H9 (cell line): ENCODE results near the gene TEX264. TPM values are rescaled to one million over a fixed set of nuclear protein-coding genes. Genes with fewer than 3 reads are reported as not detected.

Source experiments
- DNase-seq: peaks from one replicate; pipeline ENCODE4 v3.0.0-alpha.2; 2017
- H2AFZ ChIP-seq: one replicate; pipeline ENCODE4 v1.6.1; 2013; ENCODE audit warnings: mild to moderate bottlenecking, low read length, control low read depth, moderate library complexity
- H2AK5ac ChIP-seq: 2 replicates; pipeline ENCODE4 v1.6.1; 2013; ENCODE audit warnings: low read length, control low read depth, mixed read lengths; ENCODE audit not compliant: insufficient read length
- H2BK120ac ChIP-seq: one replicate; pipeline ENCODE4 v1.6.1; 2013; ENCODE audit warnings: low read depth, mild to moderate bottlenecking, low read length, control low read depth, inconsistent platforms; ENCODE audit not compliant: poor library complexity, severe bottlenecking
- H2BK12ac ChIP-seq: 2 replicates; pipeline ENCODE4 v1.6.1; 2013; ENCODE audit warnings: low read length, control low read depth, mixed read lengths, low read depth; ENCODE audit not compliant: insufficient read length
- H2BK15ac ChIP-seq: 2 replicates; pipeline ENCODE4 v1.6.1; 2013; ENCODE audit warnings: low read depth, low read length, control low read depth
- H2BK20ac ChIP-seq: one replicate; pipeline ENCODE4 v1.6.1; 2013; ENCODE audit warnings: low read depth, mild to moderate bottlenecking, low read length, control low read depth, inconsistent platforms; ENCODE audit not compliant: poor library complexity, severe bottlenecking
- H2BK5ac ChIP-seq: 2 replicates; pipeline ENCODE4 v1.6.1; 2013; ENCODE audit warnings: low read length, control low read depth, mixed read lengths; ENCODE audit not compliant: insufficient read length
- H3K14ac ChIP-seq: 2 replicates; pipeline ENCODE4 v1.6.1; 2013; ENCODE audit warnings: low read length, control low read depth; ENCODE audit not compliant: insufficient read depth
- H3K18ac ChIP-seq: 2 replicates; pipeline ENCODE4 v1.6.1; 2013; ENCODE audit warnings: low read depth, mild to moderate bottlenecking, mixed read lengths, low read length, control low read depth; ENCODE audit not compliant: insufficient read length
- H3K23ac ChIP-seq: 2 replicates; pipeline ENCODE4 v1.6.1; 2013; ENCODE audit warnings: low read length, control low read depth, mixed read lengths, low read depth; ENCODE audit not compliant: insufficient read length
- H3K23me2 ChIP-seq: 2 replicates; pipeline ENCODE4 v1.6.1; 2013; ENCODE audit warnings: low read depth, mild to moderate bottlenecking, mixed read lengths, low read length, control low read depth; ENCODE audit not compliant: insufficient read length, poor library complexity, severe bottlenecking
- H3K27ac ChIP-seq: 2 replicates; pipeline ENCODE4 v1.5.1; 2013; ENCODE audit warnings: low read length, control low read depth, mixed read lengths, low read depth; ENCODE audit not compliant: insufficient read length
- H3K27me3 ChIP-seq: 2 replicates; pipeline ENCODE4 v1.6.1; 2013; ENCODE audit warnings: low read length, control low read depth, inconsistent platforms; ENCODE audit not compliant: insufficient read depth
- H3K4ac ChIP-seq: 2 replicates; pipeline ENCODE4 v1.6.1; 2013; ENCODE audit warnings: low read depth, mild to moderate bottlenecking, control low read depth, inconsistent platforms, low read length, moderate library complexity
- H3K4me1 ChIP-seq: 2 replicates; pipeline ENCODE4 v1.6.1; 2013; ENCODE audit warnings: low read length, control low read depth, inconsistent platforms; ENCODE audit not compliant: insufficient read depth
- H3K4me2 ChIP-seq: 2 replicates; pipeline ENCODE4 v1.6.1; 2013; ENCODE audit warnings: low read length, control low read depth, mixed read lengths; ENCODE audit not compliant: insufficient read length, insufficient read depth
- H3K56ac ChIP-seq: 2 replicates; pipeline ENCODE4 v1.6.1; 2013; ENCODE audit warnings: low read depth, mild to moderate bottlenecking, mixed read lengths, low read length, control low read depth; ENCODE audit not compliant: insufficient read length
- H3K79me1 ChIP-seq: 2 replicates; pipeline ENCODE4 v1.6.1; 2013; ENCODE audit warnings: low read depth, mild to moderate bottlenecking, moderate library complexity, low read length, control low read depth, inconsistent platforms; ENCODE audit not compliant: insufficient read depth, poor library complexity, severe bottlenecking
- H3K79me2 ChIP-seq: 2 replicates; pipeline ENCODE4 v1.6.1; 2013; ENCODE audit warnings: low read length, control low read depth, inconsistent platforms; ENCODE audit not compliant: insufficient read depth
- H3K9ac ChIP-seq: 2 replicates; pipeline ENCODE4 v1.6.1; 2013; ENCODE audit warnings: low read length, control low read depth, mixed read lengths; ENCODE audit not compliant: insufficient read length; ENCODE audit errors: extremely low read depth
- H3K9me3 ChIP-seq: one replicate; pipeline ENCODE4 v1.6.1; 2013; ENCODE audit warnings: low read depth, low read length, inconsistent platforms; ENCODE audit not compliant: control insufficient read depth
- H3T11ph ChIP-seq: one replicate; pipeline ENCODE4 v1.6.1; 2013; ENCODE audit warnings: mild to moderate bottlenecking, low read length, control low read depth, inconsistent platforms
- H4K20me1 ChIP-seq: one replicate; pipeline ENCODE4 v1.6.1; 2013; ENCODE audit not compliant: control insufficient read depth, insufficient read length, insufficient read depth
- H4K5ac ChIP-seq: 2 replicates; pipeline ENCODE4 v1.6.1; 2013; ENCODE audit warnings: low read depth, mild to moderate bottlenecking, mixed read lengths, low read length, control low read depth; ENCODE audit not compliant: insufficient read length
- H4K8ac ChIP-seq: replicated peaks from 2 replicates; pipeline ENCODE4 v1.6.1; 2013; ENCODE audit warnings: low read length, control low read depth, mixed read lengths, low read depth; ENCODE audit not compliant: insufficient read length
- H4K91ac ChIP-seq: 2 replicates; pipeline ENCODE4 v1.6.1; 2013; ENCODE audit warnings: low read depth, mild to moderate bottlenecking, moderate library complexity, mixed read lengths, low read length, control low read depth; ENCODE audit not compliant: insufficient read length
- H3K27ac Mint-ChIP-seq, 3 experiments: 2 replicates in 2 of 3; 3 replicates in 1 of 3; pipeline ENCODE4 v1.8.0; 2020 to 2021; ENCODE audit warnings: mixed read lengths in 3 of 3, mild to moderate bottlenecking in 1 of 3, moderate library complexity in 1 of 3
- H3K27me3 Mint-ChIP-seq: 2 replicates; pipeline ENCODE4 v1.8.0; 2021; ENCODE audit warnings: low read depth, mild to moderate bottlenecking, moderate library complexity, mixed read lengths
- H3K36me3 Mint-ChIP-seq, 3 experiments: 2 replicates in 2 of 3; 3 replicates in 1 of 3; pipeline ENCODE4 v1.8.0; 2020 to 2021; ENCODE audit warnings: low read depth in 3 of 3, mixed read lengths in 3 of 3; ENCODE audit not compliant: insufficient read depth in 1 of 3
- H3K4me1 Mint-ChIP-seq, 2 experiments: 2 replicates each; pipeline ENCODE4 v1.8.0; 2020; ENCODE audit warnings: mixed read lengths in 2 of 2
- H3K4me3 Mint-ChIP-seq, 2 experiments: 2 replicates in 1 of 2; 3 replicates in 1 of 2; pipeline ENCODE4 v1.8.0; 2020 to 2021; ENCODE audit warnings: mild to moderate bottlenecking in 2 of 2, mixed read lengths in 2 of 2, moderate library complexity in 1 of 2
- H3K9me3 Mint-ChIP-seq, 2 experiments: 2 replicates in 1 of 2; 3 replicates in 1 of 2; pipeline ENCODE4 v1.8.0; 2020; ENCODE audit warnings: mild to moderate bottlenecking in 2 of 2, mixed read lengths in 2 of 2, moderate library complexity in 1 of 2
- CTCF ChIP-seq: fragments of 200-600 bp; sonication (generic); conservative IDR thresholded peaks from 3 replicates; pipeline ENCODE4 v1.8.0; 2021; ENCODE audit warnings: antibody characterized with exemption, mild to moderate bottlenecking
- WGBS: extraction: QIAGEN DNeasy Blood & Tissue Kit; methylation state at CpG from one replicate; pipeline ENCODE4 v1.1.7; 2013; ENCODE audit warnings: missing lambda C conversion rate, low lambda C conversion rate, mixed read lengths; ENCODE audit not compliant: insufficient read length; ENCODE audit errors: extremely low coverage; 5-methylcytosine and 5-hydroxymethylcytosine counted together
- total RNA-seq: library from RNA; stranded (reverse); gene quantifications from 2 replicates; pipeline ENCODE4 v1.2.1, GENCODE V29; 2021

The TEX264 gene
- total RNA-seq, 1 experiment from 2014 or later, result 17.3 TPM

GRCh38 chr3:51686512-51687215 lies 15.6 kb downstream of the TEX264 start:
- no peak overlapping the region for H4K91ac ChIP-seq
- H3K14ac ChIP-seq, result no peak overlapping the region; the same call in 1 of the 2 replicates
- TF ChIP-seq CTCF, result no peak
- H2BK15ac ChIP-seq, result no peak overlapping the region
- no peak overlapping the region for H3K23ac ChIP-seq
- Mint-ChIP-seq H3K36me3 (peaks cover 0 to 11% (median 0%) of the 10 kb centered on the region in 3 experiments; a peak in 3 of 7 replicates), H3K4me3 (no peak overlapping the region), H3K27me3 (no peaks in the 10 kb centered on the region), H3K27ac (peak overlapping the region in 1 of 3 experiments; percentile 95; a peak in 1 of 7 replicates), H3K9me3 (no peaks in the 10 kb centered on the region), H3K4me1 (peaks cover 14 to 21% of the 10 kb centered on the region in 2 experiments)
- H3K79me1 ChIP-seq, result no peaks in the 10 kb centered on the region
- H3K4ac ChIP-seq, result no peak overlapping the region
- H3K27ac ChIP-seq, result no peak overlapping the region
- H3K56ac ChIP-seq, result no peak overlapping the region
- H2BK20ac ChIP-seq, result no peak overlapping the region
- H3K18ac ChIP-seq, result no peak overlapping the region
- no peak overlapping the region for H2BK12ac ChIP-seq
- H3K9me3 ChIP-seq, result no peaks in the 10 kb centered on the region
- no peaks in the 10 kb centered on the region; the same call in 1 of the 2 replicates for H3K4me1 ChIP-seq
- H2BK120ac ChIP-seq, result no peak overlapping the region
- no peaks in the 10 kb centered on the region for H3K27me3 ChIP-seq
- no peak overlapping the region for H4K8ac ChIP-seq
- H3K79me2 ChIP-seq, result no peaks in the 10 kb centered on the region
- no peak overlapping the region for H4K5ac ChIP-seq
- no peak overlapping the region for H2BK5ac ChIP-seq
- no CpG with 5 or more reads among the region's 10 CpGs for WGBS
- H3K4me2 ChIP-seq, result no peak overlapping the region
- no peak overlapping the region for H2AK5ac ChIP-seq
- no peaks in the 10 kb centered on the region for H3K23me2 ChIP-seq
- no peak overlapping the region for H3T11ph ChIP-seq
- H3K9ac ChIP-seq, result no peak overlapping the region
- H2AFZ ChIP-seq, result no peak overlapping the region
- DNase-seq, result peak; percentile 53
- H4K20me1 ChIP-seq, result peaks cover 2% of the 10 kb centered on the region
